Chondrocyte (in vitro differentiated cells): ENCODE results near the gene CPEB4. TPM values are rescaled to one million over a fixed set of nuclear protein-coding genes. Genes with fewer than 3 reads are reported as not detected.
A peak's percentile ranks its signal among the peaks of the same experiment; 100 is the strongest.

Source experiments
- DNase-seq: peaks from one replicate; pipeline ENCODE4 v3.0.0; 2021; ENCODE audit warnings: mixed read lengths, low spot score
- H3K27ac Mint-ChIP-seq: one replicate; pipeline ENCODE4 v1.8.0; 2021; ENCODE audit warnings: mild to moderate bottlenecking, moderate library complexity, mixed read lengths; ENCODE audit not compliant: unreplicated experiment
- H3K27me3 Mint-ChIP-seq: 2 replicates; pipeline ENCODE4 v1.8.0; 2021; ENCODE audit warnings: low read depth, mixed read lengths
- H3K36me3 Mint-ChIP-seq: 2 replicates; pipeline ENCODE4 v1.8.0; 2021; ENCODE audit warnings: low read depth, mixed read lengths
- H3K4me1 Mint-ChIP-seq: 2 replicates; pipeline ENCODE4 v1.8.0; 2021; ENCODE audit warnings: low read depth, mild to moderate bottlenecking, mixed read lengths
- H3K4me3 Mint-ChIP-seq: one replicate; pipeline ENCODE4 v1.8.0; 2021; ENCODE audit warnings: mild to moderate bottlenecking, moderate library complexity, mixed read lengths; ENCODE audit not compliant: unreplicated experiment
- H3K9me3 Mint-ChIP-seq: 2 replicates; pipeline ENCODE4 v1.8.0; 2021; ENCODE audit warnings: low read depth, mixed read lengths
- CTCF ChIP-seq: fragments of 200-600 bp; sonication (generic); IDR thresholded peaks from 2 replicates; pipeline ENCODE4 v1.5.0; 2021; ENCODE audit warnings: antibody characterized with exemption, mild to moderate bottlenecking, moderate library complexity
- total RNA-seq: library from RNA; stranded (reverse); gene quantifications from 3 replicates; pipeline ENCODE4 v1.2.1, GENCODE V29; 2021

Gene CPEB4
- total RNA-seq, 1 donor from 2014 or later, result 27.1 TPM

- TF ChIP-seq CTCF, result no peak
- H3K27ac Mint-ChIP-seq, result peak overlapping the region; percentile 89
- H3K36me3 Mint-ChIP-seq, result peaks cover 6% of the 10 kb centered on the region
- H3K27me3 Mint-ChIP-seq, result no peaks in the 10 kb centered on the region
- DNase-seq, result no peak
- H3K9me3 Mint-ChIP-seq, result no peaks in the 10 kb centered on the region
- peak overlapping the region; percentile 95 for H3K4me3 Mint-ChIP-seq
- peaks cover 61% of the 10 kb centered on the region for H3K4me1 Mint-ChIP-seq
Measured at GRCh38 chr5:173890195-173890991, 2.2 kb downstream of the CPEB4 start.

- no peak for DNase-seq
- Mint-ChIP-seq H3K4me3 (peak overlapping the region; percentile 73), H3K36me3 (peaks cover 6% of the 10 kb centered on the region), H3K9me3 (no peaks in the 10 kb centered on the region), H3K27ac (peak overlapping the region; percentile 75), H3K27me3 (no peaks in the 10 kb centered on the region), H3K4me1 (peaks cover 65% of the 10 kb centered on the region)
- no peak for TF ChIP-seq CTCF
Measured at GRCh38 chr5:173891308-173892116, 3.4 kb downstream of the CPEB4 start.

- Mint-ChIP-seq H3K4me1 (peaks cover 58% of the 10 kb centered on the region), H3K36me3 (peaks cover 6% of the 10 kb centered on the region), H3K27ac (no peak overlapping the region), H3K4me3 (peak overlapping the region; percentile 73), H3K27me3 (no peaks in the 10 kb centered on the region), H3K9me3 (no peaks in the 10 kb centered on the region)
- DNase-seq, result no peak
- no peak for TF ChIP-seq CTCF
Measured at GRCh38 chr5:173893192-173893561, 5.0 kb downstream of the CPEB4 start.

- no peak overlapping the region for H3K27ac Mint-ChIP-seq
- H3K27me3 Mint-ChIP-seq, result no peaks in the 10 kb centered on the region
- no peak overlapping the region for H3K4me3 Mint-ChIP-seq
- no peaks in the 10 kb centered on the region for H3K9me3 Mint-ChIP-seq
- TF ChIP-seq CTCF, result no peak
- peaks cover 6% of the 10 kb centered on the region for H3K36me3 Mint-ChIP-seq
- peaks cover 40% of the 10 kb centered on the region for H3K4me1 Mint-ChIP-seq
- no peak for DNase-seq
Measured at GRCh38 chr5:173895401-173896165, 7.4 kb downstream of the CPEB4 start.

GRCh38 chr5:173896631-173897030 lies 8.5 kb downstream of the CPEB4 start:
- Mint-ChIP-seq H3K36me3 (peaks cover 4% of the 10 kb centered on the region), H3K9me3 (no peaks in the 10 kb centered on the region), H3K4me1 (peaks cover 39% of the 10 kb centered on the region), H3K27me3 (no peaks in the 10 kb centered on the region), H3K27ac (no peak overlapping the region), H3K4me3 (no peak overlapping the region)
- no peak for TF ChIP-seq CTCF
- no peak for DNase-seq
